Kidney (tissue), 14 donors: ENCODE measurements around the gene DIAPH3. TPM values are rescaled to one million over a fixed set of nuclear protein-coding genes. Genes with fewer than 3 reads are reported as not detected.

ENCODE experiments used
- DNase-seq, 5 donors: peaks; one replicate each; pipeline ENCODE4 v3.0.0-alpha.2; 2013 to 2020
- FAIRE-seq: peaks from 2 replicates; lab custom pipeline; 2012; peaks lifted over from hg19 to GRCh38; lab: Jason Lieb, UNC
- H3K27ac ChIP-seq, 2 donors: one replicate each; pipeline ENCODE4 v1.7.0; 2013; ENCODE audit warnings: low read depth in 2 of 2, low read length in 2 of 2, inconsistent platforms in 1 of 2
- H3K27me3 ChIP-seq: one replicate; pipeline ENCODE4 v1.7.1; 2013; ENCODE audit warnings: low read length, inconsistent platforms; ENCODE audit not compliant: control insufficient read depth, insufficient read depth
- H3K36me3 ChIP-seq, 3 donors: one replicate each; pipeline versions ENCODE4 v1.7.0 to v1.7.1; 2013; ENCODE audit warnings: low read length in 3 of 3, control low read depth in 1 of 3, inconsistent platforms in 1 of 3; ENCODE audit not compliant: insufficient read depth in 3 of 3, control insufficient read depth in 2 of 3
- H3K4me1 ChIP-seq, 3 donors: one replicate each; pipeline versions ENCODE4 v1.7.0 to v1.7.1; 2013; ENCODE audit warnings: low read length in 3 of 3, inconsistent platforms in 1 of 3, low read depth in 1 of 3; ENCODE audit not compliant: control insufficient read depth in 2 of 3, insufficient read depth in 2 of 3
- H3K4me3 ChIP-seq, 3 donors: one replicate each; pipeline versions ENCODE4 v1.7.0 to v1.8.1; 2013; ENCODE audit warnings: low read length in 3 of 3, control low read depth in 1 of 3, inconsistent platforms in 1 of 3
- H3K9ac ChIP-seq, 3 donors: one replicate each; pipeline versions ENCODE4 v1.7.0 to v1.7.1; 2013; ENCODE audit warnings: low read length in 3 of 3, control low read depth in 1 of 3, inconsistent platforms in 1 of 3
- H3K9me3 ChIP-seq, 3 donors: one replicate each; pipeline versions ENCODE4 v1.7.0 to v1.7.1; 2013; ENCODE audit warnings: low read length in 3 of 3, control low read depth in 1 of 3, inconsistent platforms in 1 of 3; ENCODE audit not compliant: control insufficient read depth in 2 of 3, insufficient read depth in 1 of 3
- intact Hi-C: fragments of 100-400 bp; cut with DNase I; formaldehyde crosslinking; loops from one replicate; pipeline ENCODE4 v1.11.1; 2022
- polyA plus RNA-seq: library from polyadenylated mRNA; stranded (reverse); fragments of 350-450 nt; fragmentation: Illumina TruSeq; extraction: RNeasy Lipid Tissue Mini Kit (QIAGEN cat#74804); gene quantifications from one replicate; pipeline ENCODE4 v1.2.3, GENCODE V29; 2014; ENCODE audit warnings: low read depth, low replicate concordance; ENCODE audit not compliant: insufficient read depth
- total RNA-seq: library from RNA; stranded (reverse); fragmentation: NEBNext Ultra II Directional; extraction: Animal tissue kit (Norgen Biotek cat#: 25700); gene quantifications from one replicate; pipeline ENCODE4 v1.2.1, GENCODE V29; 2021
- TF ChIP-seq, protein P1 (sequence below): IDR thresholded peaks from 3 replicates; pipeline ENCODE4 v1.5.1; 2012; ENCODE audit warnings: mild to moderate bottlenecking, moderate library complexity, borderline replicate concordance; ENCODE audit not compliant: insufficient read depth; ENCODE audit errors: extremely low read depth
- donor health status: control.
- donor health status: control.
- donor health status: control.
- donor health status: control.
- donor health status: control.
- donor health status: DM: yes; HTN: yes; CAD: no.
- donor health status: Normal renal cell carcinoma (clear cell type).

The DIAPH3 gene
- total and polyA plus RNA-seq, 2 donors from 2014 or later, result 2.0 to 2.7 TPM

DNA sequence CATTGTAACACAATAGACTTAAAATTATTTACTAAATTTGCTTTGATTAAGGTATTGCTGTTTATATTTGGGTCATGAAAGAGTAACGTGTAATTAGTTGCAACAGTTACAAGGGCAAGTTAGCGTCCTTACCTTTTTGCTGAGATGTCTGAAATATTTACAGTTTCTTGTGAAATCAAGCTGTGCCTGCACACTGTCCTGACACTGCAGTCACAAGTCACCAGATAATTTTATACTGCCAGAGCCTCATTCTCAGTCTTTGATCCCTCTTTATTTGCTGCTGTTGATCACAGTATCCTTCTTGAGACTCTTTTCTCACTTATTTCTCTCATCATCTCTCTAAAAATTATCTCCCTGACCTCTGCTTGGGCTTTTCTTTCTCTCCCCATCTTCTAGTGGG lies 8.4 kb upstream of the DIAPH3 start:
- H3K27me3 ChIP-seq, result no peaks in the 10 kb centered on the region
- H3K9me3 ChIP-seq, result no peaks in the 10 kb centered on the region
- FAIRE-seq, result no peak
- H3K36me3 ChIP-seq, result no peaks in the 10 kb centered on the region
- no peak overlapping the region for H3K9ac ChIP-seq
- H3K4me3 ChIP-seq, result peak overlapping the region in 1 of 3 donors; percentile 6
- TF ChIP-seq, protein P1, sequence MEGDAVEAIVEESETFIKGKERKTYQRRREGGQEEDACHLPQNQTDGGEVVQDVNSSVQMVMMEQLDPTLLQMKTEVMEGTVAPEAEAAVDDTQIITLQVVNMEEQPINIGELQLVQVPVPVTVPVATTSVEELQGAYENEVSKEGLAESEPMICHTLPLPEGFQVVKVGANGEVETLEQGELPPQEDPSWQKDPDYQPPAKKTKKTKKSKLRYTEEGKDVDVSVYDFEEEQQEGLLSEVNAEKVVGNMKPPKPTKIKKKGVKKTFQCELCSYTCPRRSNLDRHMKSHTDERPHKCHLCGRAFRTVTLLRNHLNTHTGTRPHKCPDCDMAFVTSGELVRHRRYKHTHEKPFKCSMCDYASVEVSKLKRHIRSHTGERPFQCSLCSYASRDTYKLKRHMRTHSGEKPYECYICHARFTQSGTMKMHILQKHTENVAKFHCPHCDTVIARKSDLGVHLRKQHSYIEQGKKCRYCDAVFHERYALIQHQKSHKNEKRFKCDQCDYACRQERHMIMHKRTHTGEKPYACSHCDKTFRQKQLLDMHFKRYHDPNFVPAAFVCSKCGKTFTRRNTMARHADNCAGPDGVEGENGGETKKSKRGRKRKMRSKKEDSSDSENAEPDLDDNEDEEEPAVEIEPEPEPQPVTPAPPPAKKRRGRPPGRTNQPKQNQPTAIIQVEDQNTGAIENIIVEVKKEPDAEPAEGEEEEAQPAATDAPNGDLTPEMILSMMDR, result no peak
- H3K4me1 ChIP-seq, result no peaks in the 10 kb centered on the region
- intact Hi-C loops, result no loop called here
- no peak overlapping the region for H3K27ac ChIP-seq
- DNase-seq, result no peak

DNA sequence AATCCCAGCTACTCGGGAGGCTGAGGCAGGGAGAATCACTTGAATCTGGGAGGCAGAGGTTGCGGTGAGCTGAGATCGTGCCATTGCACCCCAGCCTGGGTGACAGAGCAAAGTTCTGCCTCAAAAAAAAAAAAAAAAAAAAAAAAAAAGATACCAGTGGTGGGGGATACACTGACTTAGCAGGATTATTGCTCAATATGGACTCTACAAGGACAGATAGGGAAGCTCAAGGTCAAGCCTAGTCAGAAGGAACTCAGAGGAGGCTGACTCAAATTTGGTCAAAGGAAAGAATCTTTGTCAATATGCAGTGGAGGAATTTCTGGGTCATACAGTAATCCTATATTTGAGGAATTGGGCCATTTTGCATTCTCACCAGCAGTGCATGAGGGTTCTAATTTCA lies 6.7 kb upstream of the DIAPH3 start:
- H3K36me3 ChIP-seq, result no peaks in the 10 kb centered on the region

DNA sequence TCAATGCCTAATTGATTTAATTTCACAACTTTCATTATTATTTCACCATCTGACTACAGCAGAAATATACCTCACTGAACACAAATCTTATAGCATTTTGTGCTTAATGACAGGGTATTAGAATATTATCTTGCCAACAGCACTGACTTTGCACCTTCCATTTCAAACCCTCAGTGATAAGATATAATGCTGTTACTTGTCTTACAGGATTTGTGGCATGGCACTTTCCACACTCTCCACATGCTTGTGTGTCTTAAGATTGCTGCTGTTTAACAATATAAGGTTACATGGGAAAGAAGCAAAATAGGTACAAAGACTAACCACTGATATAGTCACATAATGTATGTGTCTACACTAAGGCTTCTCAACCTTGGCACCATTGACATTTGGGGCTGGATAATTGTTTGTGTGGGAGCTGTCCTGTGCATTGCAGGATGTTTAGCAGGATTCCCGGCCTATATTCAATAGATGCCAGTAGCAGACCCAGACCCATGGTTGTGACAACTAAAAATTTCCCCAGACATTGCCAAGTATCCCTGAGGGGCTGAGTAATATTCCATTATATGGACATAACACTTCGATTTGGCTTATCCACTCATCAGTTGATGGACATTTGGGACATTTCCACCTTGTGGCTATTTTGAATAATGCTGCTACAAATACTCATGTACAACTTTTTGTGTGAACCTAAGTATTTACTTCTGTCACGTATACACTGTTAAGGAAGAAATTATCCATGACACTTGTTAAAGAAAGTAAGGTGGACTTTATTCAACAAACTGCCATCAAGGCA lies 5.7 kb upstream of the DIAPH3 start:
- DNase-seq, result no peak
- no peaks in the 10 kb centered on the region for H3K36me3 ChIP-seq
- no peaks in the 10 kb centered on the region for H3K27me3 ChIP-seq
- peaks cover 0 to 6% (median 0%) of the 10 kb centered on the region in 3 donors for H3K4me1 ChIP-seq
- H3K4me3 ChIP-seq, result no peak overlapping the region
- no peak overlapping the region for H3K27ac ChIP-seq
- H3K9ac ChIP-seq, result no peak overlapping the region
- TF ChIP-seq, protein P1, result no peak
- FAIRE-seq, result no peak
- H3K9me3 ChIP-seq, result no peaks in the 10 kb centered on the region
- intact Hi-C loops, result no loop called here

More for the DNA sequence above, 6.7 kb upstream of the DIAPH3 start:
- Histone ChIP-seq H3K4me1 (no peaks in the 10 kb centered on the region), H3K9ac (no peak overlapping the region), H3K27me3 (no peaks in the 10 kb centered on the region), H3K4me3 (no peak overlapping the region), H3K9me3 (no peaks in the 10 kb centered on the region), H3K27ac (no peak overlapping the region)
- intact Hi-C loops, result no loop called here
- FAIRE-seq, result no peak
- no peak for DNase-seq
- TF ChIP-seq, protein P1, result no peak

DNA sequence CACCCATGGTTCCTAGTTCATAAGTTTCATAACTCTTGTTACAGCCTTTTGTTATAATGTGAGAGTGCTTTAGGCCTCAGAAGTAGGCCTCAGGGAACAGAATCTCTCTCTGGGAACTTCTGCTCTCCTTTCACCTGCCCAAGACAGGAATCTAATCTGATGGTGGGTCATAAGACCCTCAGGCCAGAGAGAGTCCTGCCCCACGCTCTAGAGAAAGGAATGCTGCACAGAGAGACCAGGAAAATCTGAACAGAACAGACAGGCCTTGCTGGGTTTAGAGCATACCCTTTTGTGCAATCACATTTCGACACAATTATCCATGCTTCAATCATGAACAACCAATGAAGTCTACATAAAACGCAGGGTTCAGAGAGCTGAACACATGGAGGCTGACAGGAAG lies 3.4 kb upstream of the DIAPH3 start:
- Histone ChIP-seq H3K9ac (no peak overlapping the region), H3K36me3 (no peaks in the 10 kb centered on the region), H3K4me3 (no peak overlapping the region), H3K27me3 (no peaks in the 10 kb centered on the region), H3K9me3 (no peaks in the 10 kb centered on the region), H3K4me1 (peaks cover 0 to 6% (median 2%) of the 10 kb centered on the region in 3 donors), H3K27ac (no peak overlapping the region)
- TF ChIP-seq, protein P1, result no peak
- FAIRE-seq (no peak), DNase-seq (no peak)
- intact Hi-C loops, result no loop called here
